ENCODE results near the gene EMC8.
"Not testable (repeated sequence)": the region's sequence is repeated elsewhere in the genome, so short reads cannot be mapped to it uniquely, and the experiment has no call there.

Gene EMC8

GRCh38 chr16:85842848-85843247, 43.5 kb upstream of the EMC8 start:
- H3K36me3 ChIP-seq (ENCODE audit: control insufficient read depth in 2 of 2, insufficient read depth in 2 of 2, low read length in 2 of 2), result no peaks in the 10 kb centered on the region
- H3K9me3 ChIP-seq (ENCODE audit: control insufficient read depth in 2 of 2, low read length in 2 of 2), result no peaks in the 10 kb centered on the region
- peaks cover 0 to 7% of the 10 kb centered on the region in 2 donors for H3K4me1 ChIP-seq (ENCODE audit: control insufficient read depth in 2 of 2, insufficient read depth in 2 of 2, low read length in 2 of 2)
- H3K4me3 ChIP-seq (ENCODE audit: low read length in 2 of 2), result no peak overlapping the region
- H3K9ac ChIP-seq (ENCODE audit: low read depth in 1 of 2, low read length in 2 of 2), result no peak overlapping the region
- no peaks in the 10 kb centered on the region for H3K27me3 ChIP-seq (ENCODE audit: control insufficient read depth in 2 of 2, insufficient read depth in 2 of 2, low read length in 2 of 2)
- H3K27ac ChIP-seq (ENCODE audit: low read depth in 2 of 2, low read length in 2 of 2), result no peak overlapping the region

GRCh38 chr16:85842435-85842834, 43.1 kb upstream of the EMC8 start:
- Histone ChIP-seq H3K27me3 (ENCODE audit: control insufficient read depth in 2 of 2, insufficient read depth in 2 of 2, low read length in 2 of 2) (no peaks in the 10 kb centered on the region), H3K36me3 (ENCODE audit: control insufficient read depth in 2 of 2, insufficient read depth in 2 of 2, low read length in 2 of 2) (no peaks in the 10 kb centered on the region)

GRCh38 chr16:85840801-85841200, 41.5 kb upstream of the EMC8 start:
- no peak overlapping the region for H3K27ac ChIP-seq (ENCODE audit: low read depth in 2 of 2, low read length in 2 of 2)
- peaks cover 0 to 7% of the 10 kb centered on the region in 2 donors for H3K4me1 ChIP-seq (ENCODE audit: control insufficient read depth in 2 of 2, insufficient read depth in 2 of 2, low read length in 2 of 2)
- no peaks in the 10 kb centered on the region for H3K36me3 ChIP-seq (ENCODE audit: control insufficient read depth in 2 of 2, insufficient read depth in 2 of 2, low read length in 2 of 2)
- no peaks in the 10 kb centered on the region for H3K27me3 ChIP-seq (ENCODE audit: control insufficient read depth in 2 of 2, insufficient read depth in 2 of 2, low read length in 2 of 2)
- H3K9ac ChIP-seq (ENCODE audit: low read depth in 1 of 2, low read length in 2 of 2), result no peak overlapping the region
- H3K4me3 ChIP-seq (ENCODE audit: low read length in 2 of 2), result no peak overlapping the region
- no peaks in the 10 kb centered on the region for H3K9me3 ChIP-seq (ENCODE audit: control insufficient read depth in 2 of 2, low read length in 2 of 2)

More at GRCh38 chr16:85842435-85842834, 43.1 kb upstream of the EMC8 start:
- Histone ChIP-seq H3K4me3 (ENCODE audit: low read length in 2 of 2) (no peak overlapping the region), H3K9me3 (ENCODE audit: control insufficient read depth in 2 of 2, low read length in 2 of 2) (no peaks in the 10 kb centered on the region), H3K9ac (ENCODE audit: low read depth in 1 of 2, low read length in 2 of 2) (no peak overlapping the region), H3K4me1 (ENCODE audit: control insufficient read depth in 2 of 2, insufficient read depth in 2 of 2, low read length in 2 of 2) (peaks cover 0 to 7% of the 10 kb centered on the region in 2 donors), H3K27ac (ENCODE audit: low read depth in 2 of 2, low read length in 2 of 2) (no peak overlapping the region)

- no peak overlapping the region for H3K9ac ChIP-seq (ENCODE audit: low read depth in 1 of 2, low read length in 2 of 2)
- peaks cover 0 to 7% of the 10 kb centered on the region in 2 donors for H3K4me1 ChIP-seq (ENCODE audit: control insufficient read depth in 2 of 2, insufficient read depth in 2 of 2, low read length in 2 of 2)
- H3K36me3 ChIP-seq (ENCODE audit: control insufficient read depth in 2 of 2, insufficient read depth in 2 of 2, low read length in 2 of 2), result no peaks in the 10 kb centered on the region
- H3K9me3 ChIP-seq (ENCODE audit: control insufficient read depth in 2 of 2, low read length in 2 of 2), result no peaks in the 10 kb centered on the region
- H3K27me3 ChIP-seq (ENCODE audit: control insufficient read depth in 2 of 2, insufficient read depth in 2 of 2, low read length in 2 of 2), result peaks cover 0 to 1% of the 10 kb centered on the region in 2 donors
- no peak overlapping the region for H3K4me3 ChIP-seq (ENCODE audit: low read length in 2 of 2)
- H3K27ac ChIP-seq (ENCODE audit: low read depth in 2 of 2, low read length in 2 of 2), result no peak overlapping the region
Observed at GRCh38 chr16:85840395-85840794, 41.1 kb upstream of the EMC8 start.

GRCh38 chr16:85839681-85840240, 40.4 kb upstream of the EMC8 start:
- Histone ChIP-seq H3K36me3 (ENCODE audit: control insufficient read depth in 2 of 2, insufficient read depth in 2 of 2, low read length in 2 of 2) (no peaks in the 10 kb centered on the region), H3K27me3 (ENCODE audit: control insufficient read depth in 2 of 2, insufficient read depth in 2 of 2, low read length in 2 of 2) (peaks cover 0 to 4% of the 10 kb centered on the region in 2 donors), H3K4me1 (ENCODE audit: control insufficient read depth in 2 of 2, insufficient read depth in 2 of 2, low read length in 2 of 2) (peaks cover 0 to 5% of the 10 kb centered on the region in 2 donors), H3K4me3 (ENCODE audit: low read length in 2 of 2) (no peak overlapping the region), H3K27ac (ENCODE audit: low read depth in 2 of 2, low read length in 2 of 2) (no peak overlapping the region), H3K9ac (ENCODE audit: low read depth in 1 of 2, low read length in 2 of 2) (no peak overlapping the region), H3K9me3 (ENCODE audit: control insufficient read depth in 2 of 2, low read length in 2 of 2) (no peaks in the 10 kb centered on the region)

- Histone ChIP-seq H3K9ac (ENCODE audit: low read depth in 1 of 2, low read length in 2 of 2) (no peak overlapping the region), H3K9me3 (ENCODE audit: control insufficient read depth in 2 of 2, low read length in 2 of 2) (no peaks in the 10 kb centered on the region), H3K36me3 (ENCODE audit: control insufficient read depth in 2 of 2, insufficient read depth in 2 of 2, low read length in 2 of 2) (no peaks in the 10 kb centered on the region), H3K27me3 (ENCODE audit: control insufficient read depth in 2 of 2, insufficient read depth in 2 of 2, low read length in 2 of 2) (peaks cover 0 to 4% of the 10 kb centered on the region in 2 donors), H3K27ac (ENCODE audit: low read depth in 2 of 2, low read length in 2 of 2) (no peak overlapping the region), H3K4me1 (ENCODE audit: control insufficient read depth in 2 of 2, insufficient read depth in 2 of 2, low read length in 2 of 2) (no peaks in the 10 kb centered on the region), H3K4me3 (ENCODE audit: low read length in 2 of 2) (no peak overlapping the region)
Observed at GRCh38 chr16:85838876-85839585, 39.7 kb upstream of the EMC8 start.

GRCh38 chr16:85838381-85838780, 39.0 kb upstream of the EMC8 start:
- Histone ChIP-seq H3K27ac (ENCODE audit: low read depth in 2 of 2, low read length in 2 of 2) (no peak overlapping the region), H3K4me3 (ENCODE audit: low read length in 2 of 2) (no peak overlapping the region), H3K27me3 (ENCODE audit: control insufficient read depth in 2 of 2, insufficient read depth in 2 of 2, low read length in 2 of 2) (peaks cover 0 to 4% of the 10 kb centered on the region in 2 donors), H3K9me3 (ENCODE audit: control insufficient read depth in 2 of 2, low read length in 2 of 2) (no peaks in the 10 kb centered on the region), H3K9ac (ENCODE audit: low read depth in 1 of 2, low read length in 2 of 2) (no peak overlapping the region), H3K36me3 (ENCODE audit: control insufficient read depth in 2 of 2, insufficient read depth in 2 of 2, low read length in 2 of 2) (no peaks in the 10 kb centered on the region), H3K4me1 (ENCODE audit: control insufficient read depth in 2 of 2, insufficient read depth in 2 of 2, low read length in 2 of 2) (no peaks in the 10 kb centered on the region)

- H3K4me1 ChIP-seq (ENCODE audit: control insufficient read depth in 2 of 2, insufficient read depth in 2 of 2, low read length in 2 of 2); H3K27me3 ChIP-seq (ENCODE audit: control insufficient read depth in 2 of 2, insufficient read depth in 2 of 2, low read length in 2 of 2); H3K9ac ChIP-seq (ENCODE audit: low read depth in 1 of 2, low read length in 2 of 2); H3K27ac ChIP-seq (ENCODE audit: low read depth in 2 of 2, low read length in 2 of 2); H3K9me3 ChIP-seq (ENCODE audit: control insufficient read depth in 2 of 2, low read length in 2 of 2); H3K36me3 ChIP-seq (ENCODE audit: control insufficient read depth in 2 of 2, insufficient read depth in 2 of 2, low read length in 2 of 2); H3K4me3 ChIP-seq (ENCODE audit: low read length in 2 of 2): not testable (repeated sequence)
Observed at GRCh38 chr16:85837654-85838053, 38.3 kb upstream of the EMC8 start.

- no peaks in the 10 kb centered on the region for H3K9me3 ChIP-seq (ENCODE audit: control insufficient read depth in 2 of 2, low read length in 2 of 2)
- no peaks in the 10 kb centered on the region for H3K4me1 ChIP-seq (ENCODE audit: control insufficient read depth in 2 of 2, insufficient read depth in 2 of 2, low read length in 2 of 2)
- H3K27ac ChIP-seq (ENCODE audit: low read depth in 2 of 2, low read length in 2 of 2), result no peak overlapping the region
- H3K27me3 ChIP-seq (ENCODE audit: control insufficient read depth in 2 of 2, insufficient read depth in 2 of 2, low read length in 2 of 2), result peaks cover 0 to 7% of the 10 kb centered on the region in 2 donors
- H3K36me3 ChIP-seq (ENCODE audit: control insufficient read depth in 2 of 2, insufficient read depth in 2 of 2, low read length in 2 of 2), result no peaks in the 10 kb centered on the region
- H3K4me3 ChIP-seq (ENCODE audit: low read length in 2 of 2), result no peak overlapping the region
- no peak overlapping the region for H3K9ac ChIP-seq (ENCODE audit: low read depth in 1 of 2, low read length in 2 of 2)
Observed at GRCh38 chr16:85836706-85837582, 37.6 kb upstream of the EMC8 start.
